Stimulated activated CD4-positive, alpha-beta T cell treated with anti-CD3 and anti-CD28 coated beads, Interleukin-15, amount 100 ng/mL, for 24 hours (primary cell): ENCODE measurements around the gene TMEM156.

ENCODE experiments used
- DNase-seq: peaks from one replicate; pipeline ENCODE4 v3.0.0-alpha.2; 2020

TMEM156 gene

GRCh38 chr4:38920677-38921076, 111.5 kb downstream of the TMEM156 start:
- no peak for DNase-seq

DNA sequence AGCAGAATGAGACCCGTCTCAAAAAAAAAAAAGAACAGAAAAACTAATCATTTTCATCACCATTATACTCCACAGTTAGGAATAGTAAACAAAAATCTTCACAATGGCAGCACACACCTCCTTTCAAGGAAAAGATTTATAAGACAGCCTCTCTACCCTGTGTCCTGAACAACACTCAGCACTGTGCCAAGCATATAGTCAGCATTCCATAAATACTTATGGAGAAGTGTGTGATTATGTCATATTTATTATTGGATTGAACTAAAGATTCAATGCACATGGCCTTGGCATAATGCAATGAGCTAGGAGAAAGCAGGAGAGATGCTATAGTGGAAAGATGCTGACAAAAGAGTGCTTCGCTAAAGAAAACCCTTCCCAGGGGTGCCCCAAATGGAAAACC, 112.0 kb downstream of the TMEM156 start:
- DNase-seq = no peak

DNA sequence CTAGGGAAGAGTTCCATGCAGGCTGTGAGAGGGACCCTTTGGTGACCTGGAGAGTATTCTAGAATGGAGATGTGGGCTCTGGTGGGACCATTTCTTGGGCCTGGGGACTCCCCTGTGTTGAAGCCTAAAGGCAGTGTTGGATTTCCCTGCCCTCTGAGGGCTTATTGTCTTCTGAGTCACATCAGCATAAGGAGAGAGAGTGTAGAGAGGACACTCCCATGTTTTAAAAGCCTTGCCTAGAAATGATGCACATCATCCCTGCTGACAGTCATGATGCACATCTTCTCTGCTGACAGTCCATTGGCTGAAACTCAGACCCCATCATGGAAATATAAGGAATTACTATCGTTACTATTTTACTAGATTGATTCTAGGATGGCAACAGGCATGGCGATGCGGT, 112.7 kb downstream of the TMEM156 start:
- DNase-seq = no peak

DNA sequence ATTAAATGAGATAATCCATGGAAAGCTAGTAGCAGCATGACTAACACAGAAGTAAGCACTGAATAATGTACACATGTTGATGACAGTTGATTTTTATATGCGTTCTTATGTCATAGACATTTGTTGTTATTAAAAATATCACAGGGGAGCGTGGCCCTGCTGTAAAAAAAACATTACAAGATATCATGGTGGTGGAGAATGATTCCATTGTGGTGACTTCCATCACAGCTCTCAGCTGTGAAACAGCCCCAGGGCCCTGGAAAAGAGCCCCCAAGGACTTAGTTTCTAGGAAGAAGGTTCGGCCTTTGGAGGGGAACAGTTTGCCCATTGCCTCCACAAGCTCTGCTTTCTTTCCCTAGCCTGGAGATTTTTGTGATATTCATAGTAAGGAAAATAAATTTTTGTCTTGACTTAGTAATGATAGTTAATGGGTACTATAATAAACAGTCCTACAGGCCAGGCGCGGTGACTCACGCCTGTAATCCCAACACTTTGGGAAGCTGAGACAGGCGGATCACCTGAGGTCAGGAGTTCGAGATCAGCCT, 114.7 kb downstream of the TMEM156 start:
- DNase-seq = no peak
